Measurements from ENCODE around the gene TMA7B. TPM values are rescaled to one million over a fixed set of nuclear protein-coding genes. Genes with fewer than 3 reads are reported as not detected.

The TMA7B gene
- total and polyA plus RNA-seq, 8 donors: 0.13 to 0.17 TPM; not detected in 6

DNA sequence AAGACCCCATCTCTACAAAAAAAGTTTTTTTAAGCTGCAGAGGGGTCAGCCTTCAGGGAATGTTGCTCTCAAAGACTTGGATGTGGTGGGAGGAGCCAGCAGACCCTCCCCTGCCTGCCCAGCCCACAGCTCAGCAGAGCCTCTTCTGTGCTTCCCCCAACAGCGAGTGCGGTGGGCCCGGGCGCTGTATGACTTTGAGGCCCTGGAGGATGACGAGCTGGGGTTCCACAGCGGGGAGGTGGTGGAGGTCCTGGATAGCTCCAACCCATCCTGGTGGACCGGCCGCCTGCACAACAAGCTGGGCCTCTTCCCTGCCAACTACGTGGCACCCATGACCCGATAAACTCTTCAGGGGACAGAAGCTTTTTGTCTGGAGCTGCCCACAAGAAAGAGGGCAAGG is 10.5 kb downstream of the TMA7B start:
- 92 to 95% methylated on average over 10 of the region's 10 CpGs for WGBS, 2 donors
- Histone ChIP-seq H3K4me3 (no peak overlapping the region), H3K27ac (no peak overlapping the region), H3K36me3 (no peaks in the 10 kb centered on the region), H3K9me3 (no peaks in the 10 kb centered on the region), H3K4me1 (peaks cover 0 to 7% (median 0%) of the 10 kb centered on the region in 3 donors), H3K27me3 (no peaks in the 10 kb centered on the region)
- no peak for ATAC-seq
- no peak for DNase-seq
- TF ChIP-seq CTCF (IDR thresholded peaks at IDR 0.05): no peak
- intact Hi-C loops (cut with DNase I): no loop called here
- no peak for FAIRE-seq

DNA sequence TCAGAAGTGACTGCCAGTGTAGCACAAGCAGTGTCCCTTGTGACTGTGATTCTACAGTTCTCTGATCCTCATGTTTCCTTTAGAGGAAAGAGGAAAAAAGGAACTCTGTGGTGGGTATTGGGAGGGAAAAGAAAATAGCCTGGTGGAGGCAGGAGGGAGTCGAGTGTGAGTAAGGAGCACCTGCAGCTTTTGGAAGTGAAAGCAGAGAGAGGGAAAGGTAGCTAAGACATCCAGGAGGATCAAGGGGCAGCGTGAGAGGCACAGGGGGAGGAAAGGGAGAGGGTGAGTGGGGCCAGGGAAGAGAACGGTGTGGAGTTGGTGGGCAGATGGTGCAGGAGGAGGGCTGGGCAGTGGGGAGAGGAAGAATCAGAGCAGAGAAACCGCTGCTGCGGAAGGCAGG is 12.4 kb downstream of the TMA7B start:
- no peak overlapping the region for H3K4me3 ChIP-seq
- intact Hi-C loops (cut with DNase I): no loop called here
- H3K27ac ChIP-seq: no peak overlapping the region
- ATAC-seq (no peak), FAIRE-seq (no peak), DNase-seq (no peak)
- H3K27me3 ChIP-seq: no peaks in the 10 kb centered on the region
- H3K4me1 ChIP-seq: peaks cover 0 to 3% (median 0%) of the 10 kb centered on the region in 3 donors
- WGBS, 2 donors: 74% methylated on average over 5 of the region's 5 CpGs
- no peaks in the 10 kb centered on the region for H3K9me3 ChIP-seq
- no peaks in the 10 kb centered on the region for H3K36me3 ChIP-seq
- TF ChIP-seq CTCF (IDR thresholded peaks at IDR 0.05): no peak

GRCh38 chr22:39973656-39974055 is 13.5 kb downstream of the TMA7B start:
- TF ChIP-seq CTCF (IDR thresholded peaks at IDR 0.05): no peak
- 68 to 71% methylated on average over 5 of the region's 5 CpGs for WGBS, 2 donors
- Histone ChIP-seq H3K4me3 (no peak overlapping the region), H3K4me1 (peaks cover 0 to 3% (median 0%) of the 10 kb centered on the region in 3 donors), H3K27me3 (no peaks in the 10 kb centered on the region), H3K9me3 (no peaks in the 10 kb centered on the region), H3K36me3 (no peaks in the 10 kb centered on the region), H3K27ac (no peak overlapping the region)
- DNase-seq: no peak
- intact Hi-C loops (cut with DNase I): no loop called here
- ATAC-seq: no peak
- no peak for FAIRE-seq

DNA sequence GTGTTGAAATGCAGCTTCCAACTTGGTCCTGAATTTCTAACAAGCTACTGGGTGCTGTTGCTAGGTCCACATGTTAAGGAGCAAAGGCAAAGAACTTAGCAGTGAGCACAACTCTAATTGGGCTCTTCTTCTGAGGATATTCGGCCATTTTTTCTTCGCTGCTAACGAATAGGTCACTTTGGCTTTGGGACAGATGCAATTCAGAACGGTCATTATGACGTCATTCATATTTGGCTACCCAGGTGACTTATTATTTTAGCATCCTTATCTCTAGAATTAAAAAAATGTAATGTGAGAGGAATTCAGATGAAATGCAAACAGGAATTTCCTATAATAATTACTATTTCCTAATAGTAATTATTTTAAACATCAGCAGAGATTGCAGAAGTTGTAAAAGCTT is 13.9 kb downstream of the TMA7B start:
- DNase-seq (no peak), ATAC-seq (no peak), FAIRE-seq (no peak)
- H3K36me3 ChIP-seq: no peaks in the 10 kb centered on the region
- no peak overlapping the region for H3K4me3 ChIP-seq
- H3K27ac ChIP-seq: no peak overlapping the region
- 45 to 58% methylated on average over 5 of the region's 5 CpGs for WGBS, 2 donors
- TF ChIP-seq CTCF (IDR thresholded peaks at IDR 0.05): no peak
- no peaks in the 10 kb centered on the region for H3K4me1 ChIP-seq
- H3K27me3 ChIP-seq: no peaks in the 10 kb centered on the region
- intact Hi-C loops (cut with DNase I): no loop called here
- no peaks in the 10 kb centered on the region for H3K9me3 ChIP-seq

DNA sequence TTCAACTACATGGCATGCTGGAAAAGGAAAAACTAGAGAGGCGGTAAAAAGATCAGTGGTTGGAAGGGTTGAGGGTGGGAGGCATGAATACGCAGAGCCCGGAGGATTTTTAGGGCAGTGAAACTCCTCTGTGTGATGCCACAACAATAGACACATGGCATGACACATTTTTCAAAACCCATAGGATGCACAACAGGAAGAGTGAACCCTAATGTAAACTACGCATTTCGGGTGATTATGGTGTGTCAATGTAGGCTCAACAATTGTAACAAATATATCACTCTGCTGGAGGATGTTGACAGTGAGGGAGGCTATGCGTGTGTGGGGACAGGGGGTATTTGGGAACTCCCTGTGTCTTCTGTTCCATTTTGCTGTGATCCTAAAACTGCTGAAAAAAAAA is 18.9 kb downstream of the TMA7B start:
- no peak overlapping the region for H3K27ac ChIP-seq
- H3K4me3 ChIP-seq: no peak overlapping the region
- FAIRE-seq (no peak), DNase-seq (no peak), ATAC-seq (no peak)
- H3K36me3 ChIP-seq: no peaks in the 10 kb centered on the region
- TF ChIP-seq CTCF (IDR thresholded peaks at IDR 0.05): no peak
- WGBS, 2 donors: 80 to 83% methylated on average over 6 of the region's 6 CpGs
- intact Hi-C loops (cut with DNase I): no loop called here
- no peaks in the 10 kb centered on the region for H3K27me3 ChIP-seq
- no peaks in the 10 kb centered on the region for H3K9me3 ChIP-seq
- H3K4me1 ChIP-seq: no peaks in the 10 kb centered on the region
